Epithelial cell of prostate (primary cell): ENCODE measurements around the gene CACNA1G.

Source experiments
- DNase-seq: peaks from one replicate; pipeline ENCODE4 v3.0.0-alpha.2; 2011; ENCODE audit warnings: low read depth, low spot score
- H3K27ac ChIP-seq: fragments of 450-650 bp; 2 replicates; pipeline ENCODE4 v1.5.1; 2017; ENCODE audit warnings: mild to moderate bottlenecking

CACNA1G gene

GRCh38 chr17:50560185-50560824, at the start of gene CACNA1G:
Gene CACNA1G (plus strand): TSS chr17:50560715. CDS start chr17:50561460, 745 bp downstream.
- no peak for DNase-seq
- no peak within 1 kb of the TSS for H3K27ac ChIP-seq

- no peak for DNase-seq
Observed at GRCh38 chr17:50511058-50511457, 49.5 kb upstream of the CACNA1G start.

GRCh38 chr17:50513495-50513894, 47.0 kb upstream of the CACNA1G start:
- no peak overlapping the region for H3K27ac ChIP-seq
- no peak for DNase-seq

More at GRCh38 chr17:50511058-50511457, 49.5 kb upstream of the CACNA1G start:
- H3K27ac ChIP-seq: no peak overlapping the region

GRCh38 chr17:50514388-50514787, 46.1 kb upstream of the CACNA1G start:
- no peak overlapping the region for H3K27ac ChIP-seq
- DNase-seq: no peak

- H3K27ac ChIP-seq: no peak overlapping the region
- DNase-seq: no peak
Observed at GRCh38 chr17:50514936-50515702, 45.4 kb upstream of the CACNA1G start.

- H3K27ac ChIP-seq: peak overlapping the region; percentile 85
- DNase-seq: no peak
Observed at GRCh38 chr17:50517011-50517410, 43.5 kb upstream of the CACNA1G start.

GRCh38 chr17:50517504-50518383, 42.8 kb upstream of the CACNA1G start:
- peak overlapping the region; percentile 85 for H3K27ac ChIP-seq
- DNase-seq: no peak

GRCh38 chr17:50518384-50519023, 42.0 kb upstream of the CACNA1G start:
- DNase-seq: no peak
- peak overlapping the region; percentile 85 for H3K27ac ChIP-seq

GRCh38 chr17:50519141-50519834, 41.2 kb upstream of the CACNA1G start:
- H3K27ac ChIP-seq: peak overlapping the region; percentile 85
- DNase-seq: no peak

GRCh38 chr17:50520483-50520882, 40.0 kb upstream of the CACNA1G start:
- no peak for DNase-seq
- H3K27ac ChIP-seq: peak overlapping the region; percentile 85

- H3K27ac ChIP-seq: no peak overlapping the region
- no peak for DNase-seq
Observed at GRCh38 chr17:50521514-50521913, 39.0 kb upstream of the CACNA1G start.

GRCh38 chr17:50522766-50523165, 37.7 kb upstream of the CACNA1G start:
- H3K27ac ChIP-seq: peak overlapping the region; percentile 23
- no peak for DNase-seq

- no peak for DNase-seq
- peak overlapping the region; percentile 23 for H3K27ac ChIP-seq
Observed at GRCh38 chr17:50523208-50523607, 37.3 kb upstream of the CACNA1G start.

- H3K27ac ChIP-seq: no peak overlapping the region
- DNase-seq: no peak
Observed at GRCh38 chr17:50524838-50525237, 35.7 kb upstream of the CACNA1G start.

GRCh38 chr17:50527155-50527762, 33.3 kb upstream of the CACNA1G start:
- no peak for DNase-seq
- H3K27ac ChIP-seq: no peak overlapping the region

GRCh38 chr17:50527949-50528474, 32.5 kb upstream of the CACNA1G start:
- no peak overlapping the region for H3K27ac ChIP-seq
- no peak for DNase-seq

- no peak overlapping the region for H3K27ac ChIP-seq
- DNase-seq: no peak
Observed at GRCh38 chr17:50529849-50530248, 30.7 kb upstream of the CACNA1G start.

- no peak for DNase-seq
- H3K27ac ChIP-seq: no peak overlapping the region
Observed at GRCh38 chr17:50531428-50532025, 29.0 kb upstream of the CACNA1G start.
